Adrenal gland (tissue), 5 donors: Measurements from ENCODE around the gene SIN3A.

Experiments
- CTCF ChIP-seq, 6 experiments: fragments of 450-650 bp in 4 of 6; fragments of 200-600 bp in 2 of 6; sonication (generic) in 1 of 6; IDR thresholded peaks; 1 replicate in 5 of 6; 2 replicates in 1 of 6; pipeline versions ENCODE4 v1.5.1 to v1.8.0; 2016 to 2021; ENCODE audit warnings: antibody characterized with exemption in 6 of 6, mild to moderate bottlenecking in 2 of 6, moderate library complexity in 1 of 6
- POLR2A ChIP-seq, 2 donors: fragments of 450-650 bp; IDR thresholded peaks; one replicate each; pipeline ENCODE4 v1.6.1; 2017; ENCODE audit warnings: antibody characterized with exemption in 2 of 2, mild to moderate bottlenecking in 2 of 2, moderate library complexity in 1 of 2
- donor health status: DM: no; HTN: no; CAD: no.

DNA sequence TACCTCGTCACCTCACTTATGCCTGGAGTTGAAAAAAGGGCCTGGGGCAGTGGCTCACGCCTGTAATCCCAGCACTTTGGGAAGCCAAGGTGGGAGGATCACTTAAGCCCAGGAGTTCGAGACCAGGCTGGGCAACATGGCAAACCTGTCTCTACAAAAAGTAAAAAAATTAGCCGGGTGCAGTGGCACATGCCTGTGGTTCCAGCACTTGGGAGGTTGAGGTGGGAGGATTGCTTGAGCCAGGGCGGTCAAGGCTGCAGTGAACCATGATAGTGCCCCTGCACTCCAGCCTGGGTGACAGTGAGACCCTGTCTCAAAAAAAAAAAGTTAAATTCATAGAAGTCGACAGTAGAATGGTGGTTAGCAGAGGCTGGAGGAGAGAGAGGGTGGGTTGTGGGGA lies 109.3 kb downstream of the SIN3A start:
- no peak for TF ChIP-seq CTCF (IDR thresholded peaks at IDR 0.05)
- TF ChIP-seq POLR2A (IDR thresholded peaks at IDR 0.05): no peak
